ENCODE measurements around the gene MAGI2. TPM values are rescaled to one million over a fixed set of nuclear protein-coding genes. Genes with fewer than 3 reads are reported as not detected.

Gene MAGI2
- total RNA-seq, 1 experiment from 2014 or later: 0.22 TPM

DNA sequence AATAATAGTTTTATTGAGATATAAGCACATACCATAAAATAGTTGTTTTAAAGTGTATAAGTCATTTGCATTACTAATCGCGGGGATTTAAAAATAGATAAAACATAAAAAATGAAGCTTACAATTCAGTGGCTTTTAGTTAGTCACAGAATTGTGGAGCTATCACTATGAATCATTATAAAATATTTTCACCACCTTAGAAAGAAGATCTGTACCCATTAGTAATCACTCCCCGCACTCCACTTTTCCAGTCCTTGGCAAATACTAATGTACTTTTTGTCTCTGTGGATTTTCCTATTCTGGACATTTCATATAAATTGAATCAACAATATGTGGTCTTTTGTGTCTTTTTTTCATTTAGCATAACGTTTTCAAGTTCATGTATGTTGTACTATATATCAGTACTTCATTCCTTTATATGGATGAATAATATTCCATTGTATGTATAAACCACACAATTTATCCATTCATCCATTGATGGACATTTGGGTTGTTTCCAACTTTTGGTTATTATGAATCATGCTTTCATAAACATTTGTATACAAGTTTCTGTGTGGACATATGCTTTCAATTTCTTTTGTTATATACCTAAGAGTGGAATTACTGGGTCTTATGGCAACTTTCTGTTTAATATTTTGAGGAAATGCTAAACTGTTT is 162.5 kb downstream of the MAGI2 start:
- DNase-seq (ENCODE audit: low read depth, low spot score): no peak

More for the DNA sequence above, 162.5 kb downstream of the MAGI2 start:
- ChIA-PET CTCF (no interaction called here), RAD21 (ENCODE audit: low non-redundant PET in 1 of 2, low total read pairs in 2 of 2, uncharacterized antibody in 2 of 2, unreplicated experiment in 2 of 2) (no interaction called here), POLR2A (no interaction called here)
- Histone ChIP-seq H3K4me3 (replicated peaks in 1 of 2; ENCODE audit: low read depth in 1 of 2, low read length in 2 of 2) (no peak overlapping the region), H3K9me3 (ENCODE audit: control insufficient read depth in 1 of 2, insufficient read depth in 1 of 2, low read depth in 1 of 2, low read length in 2 of 2) (no peaks in the 10 kb centered on the region), H3K27ac (ENCODE audit: low read depth, low read length) (no peak overlapping the region), H3K27me3 (ENCODE audit: insufficient read depth, low read length) (no peaks in the 10 kb centered on the region), H4K20me1 (ENCODE audit: insufficient read depth) (no peaks in the 10 kb centered on the region), H3K36me3 (ENCODE audit: control insufficient read depth in 1 of 2, insufficient read depth in 2 of 2, low read length in 2 of 2) (no peaks in the 10 kb centered on the region), H3K9ac (ENCODE audit: low read length) (no peak overlapping the region), H2AFZ (ENCODE audit: low read depth, low read length, poor library complexity, severe bottlenecking) (peak overlapping the region; percentile 8), H3K4me1 (ENCODE audit: control insufficient read depth in 1 of 2, insufficient read depth in 2 of 2, low read length in 2 of 2) (no peaks in the 10 kb centered on the region), H3K9me2 (ENCODE audit: insufficient read depth) (no peaks in the 10 kb centered on the region), H3K79me2 (ENCODE audit: insufficient read depth, low read length) (no peaks in the 10 kb centered on the region), H3K4me2 (ENCODE audit: low read length) (no peak overlapping the region)
- TF ChIP-seq RAD21 (IDR thresholded peaks at IDR 0.05; ENCODE audit: low read depth) (no peak), JUND (IDR thresholded peaks at IDR 0.05) (no peak), CEBPB (IDR thresholded peaks at IDR 0.05; ENCODE audit: low read depth) (no peak), TCF7L2 (IDR thresholded peaks at IDR 0.05; ENCODE audit: borderline replicate concordance, extremely low read depth, insufficient read depth, insufficient read length) (no peak), ELF1 (IDR thresholded peaks at IDR 0.05; ENCODE audit: borderline replicate concordance, low read depth) (no peak), SP1 (IDR thresholded peaks at IDR 0.05; ENCODE audit: low read depth) (no peak)
- TF ChIP-seq, protein P1, sequence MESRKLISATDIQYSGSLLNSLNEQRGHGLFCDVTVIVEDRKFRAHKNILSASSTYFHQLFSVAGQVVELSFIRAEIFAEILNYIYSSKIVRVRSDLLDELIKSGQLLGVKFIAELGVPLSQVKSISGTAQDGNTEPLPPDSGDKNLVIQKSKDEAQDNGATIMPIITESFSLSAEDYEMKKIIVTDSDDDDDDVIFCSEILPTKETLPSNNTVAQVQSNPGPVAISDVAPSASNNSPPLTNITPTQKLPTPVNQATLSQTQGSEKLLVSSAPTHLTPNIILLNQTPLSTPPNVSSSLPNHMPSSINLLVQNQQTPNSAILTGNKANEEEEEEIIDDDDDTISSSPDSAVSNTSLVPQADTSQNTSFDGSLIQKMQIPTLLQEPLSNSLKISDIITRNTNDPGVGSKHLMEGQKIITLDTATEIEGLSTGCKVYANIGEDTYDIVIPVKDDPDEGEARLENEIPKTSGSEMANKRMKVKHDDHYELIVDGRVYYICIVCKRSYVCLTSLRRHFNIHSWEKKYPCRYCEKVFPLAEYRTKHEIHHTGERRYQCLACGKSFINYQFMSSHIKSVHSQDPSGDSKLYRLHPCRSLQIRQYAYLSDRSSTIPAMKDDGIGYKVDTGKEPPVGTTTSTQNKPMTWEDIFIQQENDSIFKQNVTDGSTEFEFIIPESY (IDR thresholded peaks at IDR 0.05; ENCODE audit: extremely low read depth, insufficient replicate concordance, low read length): no peak
- TF ChIP-seq, protein P2, sequence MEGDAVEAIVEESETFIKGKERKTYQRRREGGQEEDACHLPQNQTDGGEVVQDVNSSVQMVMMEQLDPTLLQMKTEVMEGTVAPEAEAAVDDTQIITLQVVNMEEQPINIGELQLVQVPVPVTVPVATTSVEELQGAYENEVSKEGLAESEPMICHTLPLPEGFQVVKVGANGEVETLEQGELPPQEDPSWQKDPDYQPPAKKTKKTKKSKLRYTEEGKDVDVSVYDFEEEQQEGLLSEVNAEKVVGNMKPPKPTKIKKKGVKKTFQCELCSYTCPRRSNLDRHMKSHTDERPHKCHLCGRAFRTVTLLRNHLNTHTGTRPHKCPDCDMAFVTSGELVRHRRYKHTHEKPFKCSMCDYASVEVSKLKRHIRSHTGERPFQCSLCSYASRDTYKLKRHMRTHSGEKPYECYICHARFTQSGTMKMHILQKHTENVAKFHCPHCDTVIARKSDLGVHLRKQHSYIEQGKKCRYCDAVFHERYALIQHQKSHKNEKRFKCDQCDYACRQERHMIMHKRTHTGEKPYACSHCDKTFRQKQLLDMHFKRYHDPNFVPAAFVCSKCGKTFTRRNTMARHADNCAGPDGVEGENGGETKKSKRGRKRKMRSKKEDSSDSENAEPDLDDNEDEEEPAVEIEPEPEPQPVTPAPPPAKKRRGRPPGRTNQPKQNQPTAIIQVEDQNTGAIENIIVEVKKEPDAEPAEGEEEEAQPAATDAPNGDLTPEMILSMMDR (IDR thresholded peaks at IDR 0.05 in 2 of 3, conservative IDR thresholded peaks at IDR 0.05 in 1 of 3; ENCODE audit: borderline replicate concordance in 1 of 3, insufficient read depth in 1 of 3, low read depth in 2 of 3, low read length in 2 of 3): no peak
- TF ChIP-seq, protein P3, sequence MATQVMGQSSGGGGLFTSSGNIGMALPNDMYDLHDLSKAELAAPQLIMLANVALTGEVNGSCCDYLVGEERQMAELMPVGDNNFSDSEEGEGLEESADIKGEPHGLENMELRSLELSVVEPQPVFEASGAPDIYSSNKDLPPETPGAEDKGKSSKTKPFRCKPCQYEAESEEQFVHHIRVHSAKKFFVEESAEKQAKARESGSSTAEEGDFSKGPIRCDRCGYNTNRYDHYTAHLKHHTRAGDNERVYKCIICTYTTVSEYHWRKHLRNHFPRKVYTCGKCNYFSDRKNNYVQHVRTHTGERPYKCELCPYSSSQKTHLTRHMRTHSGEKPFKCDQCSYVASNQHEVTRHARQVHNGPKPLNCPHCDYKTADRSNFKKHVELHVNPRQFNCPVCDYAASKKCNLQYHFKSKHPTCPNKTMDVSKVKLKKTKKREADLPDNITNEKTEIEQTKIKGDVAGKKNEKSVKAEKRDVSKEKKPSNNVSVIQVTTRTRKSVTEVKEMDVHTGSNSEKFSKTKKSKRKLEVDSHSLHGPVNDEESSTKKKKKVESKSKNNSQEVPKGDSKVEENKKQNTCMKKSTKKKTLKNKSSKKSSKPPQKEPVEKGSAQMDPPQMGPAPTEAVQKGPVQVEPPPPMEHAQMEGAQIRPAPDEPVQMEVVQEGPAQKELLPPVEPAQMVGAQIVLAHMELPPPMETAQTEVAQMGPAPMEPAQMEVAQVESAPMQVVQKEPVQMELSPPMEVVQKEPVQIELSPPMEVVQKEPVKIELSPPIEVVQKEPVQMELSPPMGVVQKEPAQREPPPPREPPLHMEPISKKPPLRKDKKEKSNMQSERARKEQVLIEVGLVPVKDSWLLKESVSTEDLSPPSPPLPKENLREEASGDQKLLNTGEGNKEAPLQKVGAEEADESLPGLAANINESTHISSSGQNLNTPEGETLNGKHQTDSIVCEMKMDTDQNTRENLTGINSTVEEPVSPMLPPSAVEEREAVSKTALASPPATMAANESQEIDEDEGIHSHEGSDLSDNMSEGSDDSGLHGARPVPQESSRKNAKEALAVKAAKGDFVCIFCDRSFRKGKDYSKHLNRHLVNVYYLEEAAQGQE (IDR thresholded peaks at IDR 0.05; ENCODE audit: low read depth): no peak
- BruUV-seq (replicated peaks): no TSS peak
- ATAC-seq: no peak
- intact Hi-C loops (cut with micrococcal nuclease): loop anchor here (10.0 kb wide), 1 partner anchor 1164 kb away; no protein-coding TSS in a partner anchor
